Natural killer cell treated with Interleukin-12 subunit alpha and Interleukin-12 subunit beta and Interleukin-15 and Interleukin-18, amount 100 ng/mL, for 72 hours (primary cell): ENCODE measurements around the gene FAM174B. TPM values are rescaled to one million over a fixed set of nuclear protein-coding genes. Genes with fewer than 3 reads are reported as not detected.

Source experiments
- ATAC-seq, 2 donors: fragments of 150-1000 bp; cut with Tn5 transposase in 1 of 2; sonication (Bioruptor Pico), chemical (Tn5 transposase) in 1 of 2; 2 replicates each; pipeline ENCODE4 v1.10.0; 2021
- DNase-seq: peaks from one replicate; pipeline ENCODE4 v3.0.0; 2022; ENCODE audit warnings: low spot score
- H3K27ac Mint-ChIP-seq, 2 donors: 1 replicate in 1 of 2; 2 replicates in 1 of 2; pipeline ENCODE4 v1.8.0; 2022; ENCODE audit warnings: mixed read lengths in 2 of 2, mild to moderate bottlenecking in 1 of 2, moderate library complexity in 1 of 2
- H3K27me3 Mint-ChIP-seq, 2 donors: 1 replicate in 1 of 2; 2 replicates in 1 of 2; pipeline ENCODE4 v1.8.0; 2022; ENCODE audit warnings: mixed read lengths in 2 of 2
- H3K36me3 Mint-ChIP-seq: one replicate; pipeline ENCODE4 v1.8.0; 2022; ENCODE audit warnings: mixed read lengths
- H3K4me1 Mint-ChIP-seq, 2 donors: 1 replicate in 1 of 2; 2 replicates in 1 of 2; pipeline ENCODE4 v1.8.0; 2022; ENCODE audit warnings: low read depth in 2 of 2, mixed read lengths in 2 of 2, mild to moderate bottlenecking in 1 of 2
- H3K4me3 Mint-ChIP-seq: one replicate; pipeline ENCODE4 v1.8.0; 2022; ENCODE audit warnings: mixed read lengths
- H3K9me3 Mint-ChIP-seq: 2 replicates; pipeline ENCODE4 v1.8.0; 2022; ENCODE audit warnings: mixed read lengths
- total RNA-seq, 2 donors: library from RNA; stranded (reverse); gene quantifications; one replicate each; pipeline ENCODE4 v1.2.3, GENCODE V29; 2022

Gene FAM174B
- total RNA-seq, 2 donors from 2014 or later, result 0.62 to 3.8 TPM

DNA sequence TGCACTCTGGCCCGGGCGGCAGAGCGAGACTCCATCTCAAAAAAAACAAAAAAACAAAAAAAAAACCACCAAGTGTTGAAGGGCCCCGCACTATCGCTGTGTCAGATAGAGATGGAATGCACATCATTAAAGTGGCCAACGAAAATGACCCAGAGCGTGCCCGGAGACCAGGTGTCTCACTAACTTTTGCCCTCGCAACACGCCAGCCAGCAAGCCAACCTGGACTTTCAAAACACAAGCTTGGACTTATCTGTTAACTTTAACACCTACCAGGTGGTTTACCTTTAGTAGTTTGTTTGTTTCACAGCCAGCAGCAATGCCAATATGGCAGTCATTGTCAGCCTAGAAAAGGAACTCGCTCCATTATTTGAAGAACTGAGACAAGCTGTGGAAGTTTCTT, 28.6 kb downstream of the FAM174B start:
- Mint-ChIP-seq H3K36me3 (no peaks in the 10 kb centered on the region), H3K4me3 (no peak overlapping the region), H3K4me1 (peaks cover 0 to 10% of the 10 kb centered on the region in 2 donors), H3K9me3 (no peaks in the 10 kb centered on the region), H3K27me3 (peaks cover 5 to 10% of the 10 kb centered on the region in 2 donors), H3K27ac (no peak overlapping the region)
- ATAC-seq, result no peak
- DNase-seq, result no peak

DNA sequence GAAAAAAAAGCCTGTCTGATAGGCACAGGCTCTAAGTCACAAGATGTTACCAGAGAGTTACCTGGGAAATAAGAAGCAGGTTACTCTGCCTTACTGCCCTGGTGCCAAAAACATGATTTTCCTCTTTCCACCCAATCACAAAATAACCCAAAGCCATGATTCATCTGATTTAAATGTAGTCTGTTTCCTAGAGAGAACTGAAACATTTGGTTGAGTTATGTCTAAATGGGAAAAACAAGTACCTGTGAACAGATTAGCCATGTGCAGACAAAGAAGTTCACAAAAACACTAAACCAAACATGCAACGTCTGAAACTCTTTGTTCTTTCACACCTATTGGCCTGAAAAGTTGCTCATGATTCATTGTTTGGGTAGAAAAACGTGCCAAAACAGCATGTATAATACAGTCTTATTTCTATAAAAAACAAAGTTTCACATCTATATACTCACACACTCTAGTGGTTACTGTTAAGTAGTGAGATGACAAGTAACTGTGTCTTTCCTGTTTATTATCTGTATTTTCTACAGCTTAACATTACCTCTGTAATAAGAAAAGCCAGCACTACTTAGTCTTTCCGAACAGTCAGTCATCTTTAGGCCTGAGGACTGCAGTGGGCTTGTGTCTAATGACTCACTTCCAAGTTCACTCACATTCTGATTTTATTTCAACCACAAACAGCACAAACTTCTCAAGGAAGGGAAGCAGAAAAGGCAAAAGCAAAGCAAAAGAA, 30.2 kb downstream of the FAM174B start:
- H3K9me3 Mint-ChIP-seq, result no peaks in the 10 kb centered on the region
- H3K27ac Mint-ChIP-seq, result no peak overlapping the region
- H3K4me1 Mint-ChIP-seq, result peaks cover 0 to 10% of the 10 kb centered on the region in 2 donors
- no peak overlapping the region for H3K4me3 Mint-ChIP-seq
- ATAC-seq (peak in 1 of 2 donors; percentile 77), DNase-seq (no peak)
- peaks cover 5 to 10% of the 10 kb centered on the region in 2 donors for H3K27me3 Mint-ChIP-seq
- no peaks in the 10 kb centered on the region for H3K36me3 Mint-ChIP-seq

DNA sequence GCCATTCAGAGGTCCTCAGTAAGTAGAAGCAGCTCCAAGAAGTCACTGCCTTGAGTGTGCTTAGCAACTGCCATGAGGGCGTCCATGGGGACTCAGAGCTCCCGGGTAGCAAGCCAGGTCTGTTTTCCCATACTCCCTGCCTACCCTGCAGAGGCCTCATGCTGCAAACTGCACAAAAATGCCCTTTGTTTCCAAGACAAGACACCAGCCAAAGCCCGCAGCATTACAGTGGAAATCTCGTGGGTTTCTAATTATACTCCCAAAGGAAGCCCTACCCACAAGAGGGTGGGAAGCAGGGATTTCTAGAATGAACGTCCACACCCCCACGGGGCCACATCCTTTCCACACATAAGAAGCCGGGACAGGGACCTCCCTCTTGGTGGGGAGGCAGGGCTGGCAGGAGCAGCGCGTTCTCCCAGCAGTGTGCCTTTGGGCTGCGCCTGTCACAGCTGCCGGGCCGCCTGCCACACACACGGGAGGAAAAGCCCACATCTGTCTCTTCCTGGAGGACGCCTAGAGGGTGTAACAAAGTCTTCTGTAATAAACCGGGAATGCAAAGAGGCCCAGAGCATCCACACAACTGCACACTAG, 31.1 kb downstream of the FAM174B start:
- DNase-seq, result no peak
- Mint-ChIP-seq H3K27me3 (peaks cover 3 to 10% of the 10 kb centered on the region in 2 donors), H3K4me1 (peaks cover 0 to 10% of the 10 kb centered on the region in 2 donors), H3K4me3 (no peak overlapping the region), H3K36me3 (no peaks in the 10 kb centered on the region), H3K27ac (no peak overlapping the region), H3K9me3 (no peaks in the 10 kb centered on the region)
- ATAC-seq, result no peak

DNA sequence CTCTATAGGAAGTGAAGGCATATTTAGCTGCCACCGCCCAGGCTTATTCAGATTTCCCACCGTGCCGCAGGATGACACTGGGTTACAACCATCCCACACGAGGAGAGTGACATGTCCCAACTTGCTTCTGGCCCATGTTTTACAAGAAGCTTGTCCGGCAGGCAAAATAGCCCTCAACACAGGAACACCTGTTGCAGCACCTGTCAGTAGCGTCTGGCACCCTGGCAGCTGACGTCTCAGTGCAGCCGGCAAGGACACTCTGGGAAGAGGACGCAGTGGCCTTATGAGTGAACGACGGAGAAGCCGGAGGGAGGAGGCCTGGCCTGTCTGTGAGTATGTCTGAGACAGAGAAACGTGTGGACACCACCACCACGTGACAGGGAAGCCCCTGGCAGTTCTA, 32.1 kb downstream of the FAM174B start:
- Mint-ChIP-seq H3K9me3 (no peaks in the 10 kb centered on the region), H3K27me3 (peaks cover 3 to 10% of the 10 kb centered on the region in 2 donors), H3K4me1 (peaks cover 0 to 10% of the 10 kb centered on the region in 2 donors), H3K36me3 (no peaks in the 10 kb centered on the region), H3K27ac (no peak overlapping the region), H3K4me3 (no peak overlapping the region)
- no peak for DNase-seq
- no peak for ATAC-seq

DNA sequence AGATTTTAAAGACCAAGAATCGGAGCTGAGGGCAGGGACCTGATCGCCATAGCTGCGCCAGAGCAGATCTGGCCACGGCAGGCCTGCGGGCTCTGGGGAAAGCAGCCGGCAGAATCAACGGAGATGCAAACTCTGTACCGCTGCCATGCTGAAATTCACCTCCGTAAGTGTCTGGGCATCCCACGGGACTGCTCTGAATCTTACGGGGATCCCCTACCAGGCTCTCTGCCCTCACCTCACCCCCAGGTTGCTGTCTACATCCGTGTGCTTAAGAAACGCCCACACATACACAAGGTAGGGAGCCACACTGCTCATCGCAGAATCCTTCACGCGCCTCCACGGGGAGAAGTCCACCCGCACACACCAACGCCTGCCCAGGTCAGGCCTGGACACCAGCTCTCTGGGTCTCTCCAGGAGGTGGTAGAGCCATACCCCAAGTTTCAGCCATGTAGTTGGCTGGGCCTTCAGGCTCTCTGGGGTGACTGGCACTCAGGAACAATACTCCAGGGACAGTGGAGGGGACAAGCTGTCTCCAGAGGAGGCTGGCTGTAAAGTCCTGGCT, 33.5 kb downstream of the FAM174B start:
- no peak overlapping the region for H3K4me3 Mint-ChIP-seq
- H3K27ac Mint-ChIP-seq, result no peak overlapping the region
- ATAC-seq (peak; percentile 9 to 14), DNase-seq (no peak)
- no peaks in the 10 kb centered on the region for H3K36me3 Mint-ChIP-seq
- peaks cover 3 to 10% of the 10 kb centered on the region in 2 donors for H3K27me3 Mint-ChIP-seq
- peaks cover 0 to 10% of the 10 kb centered on the region in 2 donors for H3K4me1 Mint-ChIP-seq
- H3K9me3 Mint-ChIP-seq, result no peaks in the 10 kb centered on the region

DNA sequence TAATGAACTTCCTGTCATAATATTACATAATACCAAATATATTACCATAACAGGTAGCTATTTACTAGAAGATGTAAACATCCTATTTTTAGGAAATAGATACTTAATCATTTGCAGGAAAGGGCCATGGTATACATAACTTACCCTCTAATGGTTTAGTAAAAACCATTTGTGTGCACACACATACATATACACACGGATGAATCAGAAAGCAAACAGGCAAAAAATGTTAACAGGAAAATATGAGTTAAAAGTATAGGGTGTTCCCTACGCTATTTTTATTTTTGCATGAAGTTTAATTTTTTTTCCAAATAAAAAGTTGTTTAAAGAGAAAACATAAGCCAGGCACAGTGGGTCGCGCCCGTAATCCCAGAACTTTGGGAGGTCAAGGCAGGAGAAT, 34.6 kb downstream of the FAM174B start:
- DNase-seq (no peak), ATAC-seq (no peak)
- peaks cover 3 to 10% of the 10 kb centered on the region in 2 donors for H3K27me3 Mint-ChIP-seq
- H3K27ac Mint-ChIP-seq, result no peak overlapping the region
- peaks cover 0 to 10% of the 10 kb centered on the region in 2 donors for H3K4me1 Mint-ChIP-seq
- no peaks in the 10 kb centered on the region for H3K36me3 Mint-ChIP-seq
- H3K9me3 Mint-ChIP-seq, result no peaks in the 10 kb centered on the region
- H3K4me3 Mint-ChIP-seq, result no peak overlapping the region

DNA sequence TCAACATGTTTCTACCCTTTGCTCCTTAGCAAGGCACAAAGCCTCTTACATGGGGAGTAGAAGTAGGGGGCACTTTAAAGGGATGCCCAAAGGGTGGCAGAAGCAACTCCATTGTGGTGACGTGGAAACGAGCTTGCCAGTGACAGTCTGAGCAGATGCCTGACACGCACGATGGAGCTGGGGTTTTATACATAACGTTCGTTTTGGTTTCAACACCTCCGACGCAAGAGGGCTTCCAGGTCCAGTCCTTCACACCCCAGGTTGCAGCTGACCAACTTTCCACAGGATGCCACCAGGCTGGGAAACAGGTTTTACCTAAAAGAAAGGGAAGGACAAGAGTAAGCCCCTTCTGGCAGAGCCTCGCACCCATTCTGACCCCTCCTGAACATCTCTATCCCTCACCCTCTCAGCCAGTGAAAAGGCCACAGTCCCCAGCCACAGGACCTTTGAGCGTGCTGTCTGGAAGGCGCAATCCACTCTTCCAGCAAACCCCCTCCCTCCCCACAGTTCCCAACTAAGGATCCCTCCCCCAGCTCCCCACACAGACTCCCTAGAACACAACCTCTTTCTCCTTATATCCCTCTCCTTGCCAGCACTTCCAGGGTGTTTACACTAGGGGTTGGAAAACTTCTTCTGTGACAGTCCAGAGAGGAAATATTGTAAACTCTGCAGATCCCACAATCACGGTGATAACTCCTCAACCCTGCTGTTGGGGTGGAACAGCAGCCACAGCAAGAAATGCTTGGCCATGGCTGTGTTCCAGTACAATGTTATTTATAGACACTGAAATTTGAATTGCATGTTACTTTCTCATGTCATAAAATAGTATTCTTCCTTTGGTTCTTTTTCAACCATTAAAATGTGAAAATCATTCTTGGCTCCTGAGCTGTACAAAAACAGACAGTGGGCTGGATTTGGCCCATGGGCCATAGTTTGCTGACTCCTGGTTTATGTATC, 36.2 kb downstream of the FAM174B start:
- ATAC-seq, result no peak

DNA sequence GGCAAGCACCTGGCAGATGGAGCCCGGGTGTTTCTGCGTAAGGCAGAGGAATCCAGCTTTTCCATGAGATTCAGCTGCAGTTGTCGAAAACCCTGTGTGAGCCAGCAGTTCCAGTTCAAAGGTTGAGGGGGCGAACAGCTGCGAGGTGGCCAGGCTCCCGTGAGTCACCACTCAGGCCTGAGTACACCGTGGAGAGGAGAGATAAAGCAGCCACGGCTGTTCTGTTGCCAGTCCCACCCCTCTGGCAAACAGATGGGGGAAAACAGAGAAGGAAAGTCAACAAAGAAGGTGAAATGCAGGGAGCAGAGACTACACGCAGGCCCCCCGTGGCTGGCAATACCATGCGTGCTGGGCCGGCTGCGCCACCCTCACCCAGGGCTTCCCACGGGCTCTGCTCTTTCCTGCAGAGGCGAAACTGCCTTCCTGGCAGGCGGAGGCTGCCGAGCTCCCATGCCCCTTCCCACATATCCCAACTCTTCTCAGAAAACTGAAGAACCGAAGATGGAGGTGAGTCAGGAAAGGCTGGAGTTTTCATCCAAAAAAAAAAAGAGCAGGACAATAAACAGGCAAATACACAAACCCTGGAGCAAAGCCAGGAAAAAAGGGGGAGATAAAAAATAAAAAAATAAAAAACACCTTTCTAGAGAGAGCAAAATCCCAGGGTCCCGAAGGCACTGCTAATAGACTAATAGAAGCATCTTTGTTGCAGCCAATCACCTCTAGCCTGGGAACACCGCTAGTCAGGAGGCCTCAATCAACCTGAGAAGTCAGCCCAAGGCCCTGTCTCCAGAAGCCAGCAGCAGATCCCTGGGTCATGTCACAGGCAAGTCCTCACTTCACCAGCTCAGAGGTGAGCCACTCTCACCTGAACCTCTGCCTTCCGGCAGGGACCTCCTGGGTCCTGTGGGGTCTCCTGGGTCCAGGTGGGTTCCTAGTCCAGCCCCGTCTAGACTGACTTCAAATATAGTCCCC, 37.7 kb downstream of the FAM174B start:
- DNase-seq (no peak), ATAC-seq (no peak)
- no peaks in the 10 kb centered on the region for H3K9me3 Mint-ChIP-seq
- H3K27me3 Mint-ChIP-seq, result peaks cover 0 to 2% of the 10 kb centered on the region in 2 donors
- H3K4me3 Mint-ChIP-seq, result no peak overlapping the region
- no peaks in the 10 kb centered on the region for H3K36me3 Mint-ChIP-seq
- H3K4me1 Mint-ChIP-seq, result no peaks in the 10 kb centered on the region
- no peak overlapping the region for H3K27ac Mint-ChIP-seq

More for the DNA sequence above, 36.2 kb downstream of the FAM174B start:
- no peak overlapping the region for H3K4me3 Mint-ChIP-seq
- no peak overlapping the region for H3K27ac Mint-ChIP-seq
- no peak for DNase-seq
- no peaks in the 10 kb centered on the region for H3K36me3 Mint-ChIP-seq
- H3K9me3 Mint-ChIP-seq, result no peaks in the 10 kb centered on the region
- H3K4me1 Mint-ChIP-seq, result no peaks in the 10 kb centered on the region
- H3K27me3 Mint-ChIP-seq, result peaks cover 0 to 2% of the 10 kb centered on the region in 2 donors

DNA sequence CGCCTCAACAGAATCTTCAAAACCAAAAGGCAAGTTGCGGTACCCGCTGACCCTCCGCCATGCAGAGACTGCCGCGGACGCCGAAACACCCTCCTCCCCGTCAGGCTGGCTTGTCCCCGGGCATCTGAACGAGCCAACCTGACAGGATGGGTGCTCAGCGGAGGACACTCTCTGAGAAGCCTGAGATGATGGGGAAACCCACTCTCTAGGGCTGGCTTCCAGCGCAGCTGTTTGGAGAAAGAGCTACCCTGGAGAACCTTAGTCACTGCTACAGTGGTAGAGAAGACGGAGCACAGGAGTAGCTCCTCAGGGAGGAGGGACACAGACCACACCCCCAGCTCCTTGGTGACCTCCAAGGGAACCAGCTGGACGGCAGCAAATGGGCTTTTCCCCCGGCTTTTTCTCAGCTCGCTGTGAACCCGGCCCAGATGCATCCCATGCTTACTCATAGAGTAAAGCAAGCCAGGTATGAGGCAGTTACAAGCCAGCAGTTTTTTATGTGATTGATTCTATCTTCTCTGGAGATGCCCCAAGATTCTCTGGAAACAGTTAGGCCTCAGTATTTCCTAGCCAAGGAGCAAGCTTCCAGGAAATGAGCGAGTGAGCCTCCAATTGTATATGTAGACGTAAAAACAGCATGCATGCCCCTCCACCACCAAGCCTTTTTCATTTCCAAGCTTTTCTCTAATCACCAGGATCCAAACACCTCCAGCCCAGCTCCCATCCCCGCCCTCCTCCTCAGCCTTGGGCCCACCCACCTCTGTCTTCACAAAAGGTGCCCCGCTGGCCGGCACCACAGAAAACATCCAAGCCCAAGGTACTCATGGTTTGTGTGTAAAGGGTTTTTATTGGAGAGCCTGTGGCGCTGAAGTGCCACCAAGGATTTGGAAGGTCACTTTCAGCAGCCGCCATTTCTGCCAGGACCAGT, 38.7 kb downstream of the FAM174B start:
- no peaks in the 10 kb centered on the region for H3K9me3 Mint-ChIP-seq
- no peaks in the 10 kb centered on the region for H3K36me3 Mint-ChIP-seq
- ATAC-seq (no peak), DNase-seq (no peak)
- H3K27me3 Mint-ChIP-seq, result peaks cover 0 to 2% of the 10 kb centered on the region in 2 donors
- H3K4me1 Mint-ChIP-seq, result no peaks in the 10 kb centered on the region
- H3K27ac Mint-ChIP-seq, result no peak overlapping the region
- no peak overlapping the region for H3K4me3 Mint-ChIP-seq

DNA sequence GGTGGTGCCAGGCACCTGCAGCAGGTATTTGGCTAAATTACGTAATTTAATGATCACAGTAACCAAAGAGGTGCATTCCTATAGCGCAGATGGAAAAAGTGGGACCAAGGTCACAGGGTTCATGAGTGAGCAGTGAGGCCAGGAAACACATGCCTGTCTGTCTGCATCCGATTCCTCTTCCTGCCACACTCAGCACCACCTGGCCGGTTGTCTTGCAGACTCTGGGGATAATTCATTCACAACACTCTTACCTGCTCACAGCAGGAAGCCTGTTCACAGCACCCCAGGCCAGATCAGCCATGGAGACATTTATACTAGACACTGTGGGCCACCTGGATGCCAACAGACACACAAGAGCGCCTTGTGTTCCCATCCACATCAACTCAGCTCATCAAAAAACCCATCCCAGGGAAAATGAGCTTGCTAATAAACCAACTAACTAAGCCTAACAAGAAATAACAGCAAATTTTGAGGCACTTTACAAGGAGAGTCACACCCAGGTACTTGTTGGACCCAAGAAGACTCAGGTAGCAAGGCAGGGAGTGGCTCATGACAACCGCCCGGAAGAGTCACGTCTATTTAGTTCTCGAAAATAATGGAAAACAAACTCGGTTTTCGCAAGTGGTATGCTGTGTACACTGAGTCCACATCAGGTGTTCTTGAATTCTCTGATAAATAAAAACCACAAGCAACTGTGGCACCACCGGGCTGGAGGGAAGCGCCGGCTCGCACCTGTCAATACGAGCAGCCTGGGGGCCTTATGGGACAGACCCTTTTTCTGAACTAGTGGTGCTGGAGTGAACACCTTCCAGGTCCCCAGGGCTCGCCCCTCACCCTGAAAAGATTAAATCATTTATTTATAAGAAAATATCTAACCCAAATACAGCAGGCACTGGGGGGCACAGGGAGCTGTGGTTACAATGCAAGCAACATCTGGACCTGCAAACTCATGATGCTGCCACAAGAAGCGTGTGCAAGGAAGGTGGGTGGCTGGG, 40.5 kb downstream of the FAM174B start:
- no peak overlapping the region for H3K27ac Mint-ChIP-seq
- no peaks in the 10 kb centered on the region for H3K4me1 Mint-ChIP-seq
- no peak for DNase-seq
- H3K9me3 Mint-ChIP-seq, result no peaks in the 10 kb centered on the region
- peaks cover 0 to 2% of the 10 kb centered on the region in 2 donors for H3K27me3 Mint-ChIP-seq
- no peak overlapping the region for H3K4me3 Mint-ChIP-seq
- ATAC-seq, result no peak
- no peaks in the 10 kb centered on the region for H3K36me3 Mint-ChIP-seq

DNA sequence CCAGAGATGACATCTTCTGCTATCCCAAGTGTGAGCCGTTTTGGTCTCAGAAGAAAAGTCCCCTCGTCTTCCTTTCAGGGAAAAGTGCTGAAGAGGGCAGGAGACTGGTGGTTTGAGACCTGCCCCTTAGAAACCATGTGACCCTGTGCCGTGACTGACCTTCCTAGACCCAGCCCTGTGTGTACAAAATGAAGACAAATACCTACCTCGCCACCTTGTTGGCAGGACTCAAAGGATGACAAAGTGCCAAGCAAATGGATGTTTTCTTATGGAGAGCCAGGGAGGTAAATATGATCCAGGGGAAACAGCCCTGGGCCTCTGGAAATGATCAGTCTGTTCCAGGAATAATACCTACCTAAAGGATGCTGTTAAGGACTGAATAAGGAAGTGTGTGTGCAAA, 41.3 kb downstream of the FAM174B start:
- Mint-ChIP-seq H3K27me3 (peaks cover 0 to 2% of the 10 kb centered on the region in 2 donors), H3K9me3 (no peaks in the 10 kb centered on the region), H3K27ac (no peak overlapping the region), H3K4me1 (no peaks in the 10 kb centered on the region), H3K36me3 (no peaks in the 10 kb centered on the region), H3K4me3 (peak overlapping the region; percentile 35)
- ATAC-seq (peak in 1 of 2 donors; percentile 15), DNase-seq (no peak)
